ENCODE measurements around the gene HELZ.
"Not testable (repeated sequence)": the region's sequence is repeated elsewhere in the genome, so short reads cannot be mapped to it uniquely, and the experiment has no call there.

HELZ gene

DNA sequence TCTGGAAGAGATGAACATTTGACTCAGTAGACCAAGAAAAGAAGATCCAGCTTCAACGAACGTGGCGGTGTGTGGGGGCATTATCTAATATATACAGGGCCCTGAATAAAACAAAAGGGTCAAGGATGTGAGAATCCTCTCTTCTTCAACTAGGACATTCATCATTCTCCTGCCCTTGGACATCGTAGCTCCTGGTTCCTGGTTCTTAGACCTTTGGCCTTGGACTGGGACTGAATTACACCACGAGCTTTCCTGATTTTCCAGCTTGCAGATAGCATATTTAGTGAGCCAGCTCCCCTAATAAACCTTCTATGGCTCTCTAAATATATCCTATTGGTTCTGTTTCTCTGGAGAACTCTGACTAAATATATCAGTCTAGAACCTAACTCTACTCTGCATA lies 29.5 kb upstream of the HELZ start:
- TF ChIP-seq, protein P1, sequence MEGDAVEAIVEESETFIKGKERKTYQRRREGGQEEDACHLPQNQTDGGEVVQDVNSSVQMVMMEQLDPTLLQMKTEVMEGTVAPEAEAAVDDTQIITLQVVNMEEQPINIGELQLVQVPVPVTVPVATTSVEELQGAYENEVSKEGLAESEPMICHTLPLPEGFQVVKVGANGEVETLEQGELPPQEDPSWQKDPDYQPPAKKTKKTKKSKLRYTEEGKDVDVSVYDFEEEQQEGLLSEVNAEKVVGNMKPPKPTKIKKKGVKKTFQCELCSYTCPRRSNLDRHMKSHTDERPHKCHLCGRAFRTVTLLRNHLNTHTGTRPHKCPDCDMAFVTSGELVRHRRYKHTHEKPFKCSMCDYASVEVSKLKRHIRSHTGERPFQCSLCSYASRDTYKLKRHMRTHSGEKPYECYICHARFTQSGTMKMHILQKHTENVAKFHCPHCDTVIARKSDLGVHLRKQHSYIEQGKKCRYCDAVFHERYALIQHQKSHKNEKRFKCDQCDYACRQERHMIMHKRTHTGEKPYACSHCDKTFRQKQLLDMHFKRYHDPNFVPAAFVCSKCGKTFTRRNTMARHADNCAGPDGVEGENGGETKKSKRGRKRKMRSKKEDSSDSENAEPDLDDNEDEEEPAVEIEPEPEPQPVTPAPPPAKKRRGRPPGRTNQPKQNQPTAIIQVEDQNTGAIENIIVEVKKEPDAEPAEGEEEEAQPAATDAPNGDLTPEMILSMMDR (IDR thresholded peaks at IDR 0.05; ENCODE audit: low read depth, low read length), result no peak

GRCh38 chr17:67273900-67274299 lies 28.9 kb upstream of the HELZ start:
- no peak overlapping the region for H3K4me3 ChIP-seq (ENCODE audit: low read depth, low read length)
- TF ChIP-seq, protein P1 (IDR thresholded peaks at IDR 0.05; ENCODE audit: low read depth, low read length), result no peak

More for the DNA sequence above, 29.5 kb upstream of the HELZ start:
- H3K4me3 ChIP-seq (ENCODE audit: low read depth, low read length), result no peak overlapping the region

GRCh38 chr17:67272312-67273047 lies 27.5 kb upstream of the HELZ start:
- TF ChIP-seq, protein P1 (IDR thresholded peaks at IDR 0.05; ENCODE audit: low read depth, low read length), result no peak
- no peak overlapping the region for H3K4me3 ChIP-seq (ENCODE audit: low read depth, low read length)

DNA sequence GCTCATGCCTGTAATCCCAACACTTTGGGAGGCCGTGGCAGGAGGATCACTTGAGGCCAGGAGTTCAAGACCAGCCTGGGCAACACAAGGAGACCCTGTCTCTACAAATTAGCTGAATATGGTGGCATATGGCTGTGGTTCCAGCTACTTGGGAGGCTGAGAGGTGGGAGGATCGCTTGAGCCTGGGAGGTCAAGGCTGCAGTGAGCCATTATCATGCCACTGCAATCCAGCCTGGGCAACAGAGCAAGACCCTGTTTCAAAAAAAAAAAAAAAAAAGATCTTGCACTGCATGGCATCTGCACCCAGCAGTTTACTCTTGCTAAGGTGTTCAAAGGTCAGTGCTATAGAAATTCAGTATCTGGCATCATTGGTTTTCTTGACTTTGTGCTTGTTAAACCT lies 26.2 kb upstream of the HELZ start:
- not testable (repeated sequence) for H3K4me3 ChIP-seq (ENCODE audit: low read depth, low read length)

GRCh38 chr17:67270416-67270815 lies 25.4 kb upstream of the HELZ start:
- no peak overlapping the region for H3K4me3 ChIP-seq (ENCODE audit: low read depth, low read length)
- TF ChIP-seq, protein P1 (IDR thresholded peaks at IDR 0.05; ENCODE audit: low read depth, low read length), result no peak

DNA sequence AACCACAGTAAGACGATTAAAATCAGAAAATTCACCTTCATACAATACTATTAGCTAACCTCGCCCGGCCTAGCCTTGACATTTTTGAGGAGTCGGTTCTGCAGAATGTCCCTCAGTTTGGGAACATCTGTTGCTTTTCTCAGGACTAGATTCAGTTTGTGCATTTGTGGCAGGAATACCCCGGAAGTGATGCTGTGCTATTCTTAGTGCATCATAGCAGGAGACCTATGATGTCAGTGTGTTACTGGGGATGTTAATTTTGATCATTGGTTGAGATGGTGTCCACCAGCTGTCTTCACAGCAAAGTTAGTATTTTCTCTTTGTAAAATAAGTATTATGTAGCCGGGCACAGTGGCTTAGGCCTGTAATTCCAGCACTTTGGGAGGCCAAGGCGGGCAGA lies 21.5 kb upstream of the HELZ start:
- TF ChIP-seq, protein P1 (IDR thresholded peaks at IDR 0.05; ENCODE audit: low read depth, low read length), result no peak
- H3K4me3 ChIP-seq (ENCODE audit: low read depth, low read length), result no peak overlapping the region

DNA sequence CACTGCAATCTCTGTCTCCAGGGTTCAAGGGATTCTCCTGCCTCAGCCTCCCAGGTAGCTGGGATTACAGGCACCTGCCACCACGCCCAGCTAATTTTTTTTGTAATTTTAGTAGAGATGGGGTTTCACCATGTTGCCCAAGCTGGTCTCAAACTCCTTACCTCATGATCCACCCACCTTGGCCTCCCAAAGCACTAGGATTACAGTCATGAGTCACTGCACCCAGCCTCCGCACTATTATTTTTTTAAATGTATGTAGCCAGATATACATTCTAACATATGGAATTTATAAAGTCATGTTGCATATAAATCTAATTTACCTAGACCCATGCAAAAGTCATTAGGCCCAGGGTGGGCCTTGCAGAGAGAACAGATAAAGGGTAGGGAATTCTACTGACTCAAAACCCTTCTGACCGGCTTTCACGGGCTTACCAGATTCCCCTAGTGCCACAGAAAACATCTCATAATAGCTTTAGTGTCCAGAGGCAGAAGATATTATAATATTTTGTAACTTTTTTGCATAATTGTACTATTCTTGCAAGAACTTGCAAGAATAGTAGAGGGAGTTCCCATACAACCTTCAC lies 20.5 kb upstream of the HELZ start:
- TF ChIP-seq, protein P1 (IDR thresholded peaks at IDR 0.05; ENCODE audit: low read depth, low read length), result no peak
- no peak overlapping the region for H3K4me3 ChIP-seq (ENCODE audit: low read depth, low read length)
